BE2C (cell line): ENCODE results near the gene MED28.
"Not testable (repeated sequence)": the region's sequence is repeated elsewhere in the genome, so short reads cannot be mapped to it uniquely, and the experiment has no call there.

Experiments used
- DNase-seq: peaks from one replicate; pipeline ENCODE4 v3.0.0-alpha.2; 2020
- H3K27me3 ChIP-seq: fragments of 250-450 bp; sonication (Bioruptor Pico); 2 replicates; pipeline ENCODE4 v1.5.1; 2020; ENCODE audit warnings: mild to moderate bottlenecking
- H3K36me3 ChIP-seq: fragments of 250-450 bp; sonication (Bioruptor Pico); 2 replicates; pipeline ENCODE4 v1.5.1; 2020; ENCODE audit warnings: mild to moderate bottlenecking
- H3K4me1 ChIP-seq: fragments of 250-450 bp; sonication (Bioruptor Pico); 2 replicates; pipeline ENCODE4 v1.5.1; 2020
- H3K4me3 ChIP-seq: 2 replicates; pipeline ENCODE4 v1.5.1; 2011; ENCODE audit warnings: low read depth, low read length
- H3K9me3 ChIP-seq: fragments of 250-450 bp; sonication (Bioruptor Pico); 2 replicates; pipeline ENCODE4 v1.5.1; 2020
- TF ChIP-seq, protein P1 (sequence below): IDR thresholded peaks from 2 replicates; pipeline ENCODE4 v1.5.1; 2012; ENCODE audit warnings: mild to moderate bottlenecking, low read depth, low read length

The MED28 gene

DNA sequence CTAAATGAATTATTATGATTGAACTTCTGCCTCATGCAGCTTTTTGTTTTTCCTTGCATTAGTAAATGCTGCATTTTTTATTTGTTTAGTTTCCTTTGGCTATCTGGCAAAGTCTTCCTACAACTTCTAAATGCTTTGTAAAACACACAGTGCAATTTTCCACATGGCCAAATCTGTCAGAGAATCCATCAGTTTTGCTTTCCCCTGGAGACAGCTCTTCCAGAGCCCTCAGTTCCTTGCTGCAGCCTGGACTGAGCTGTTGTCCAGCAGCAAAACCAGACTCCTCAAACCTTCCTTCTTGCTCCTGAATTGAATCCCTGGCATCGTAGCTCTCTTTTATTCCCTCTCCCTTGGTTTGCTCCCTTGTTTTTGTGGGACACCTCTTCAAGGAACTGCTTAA, 42.6 kb downstream of the MED28 start:
- Histone ChIP-seq H3K9me3 (no peaks in the 10 kb centered on the region), H3K4me3 (no peak overlapping the region), H3K27me3 (no peaks in the 10 kb centered on the region), H3K4me1 (no peaks in the 10 kb centered on the region), H3K36me3 (no peaks in the 10 kb centered on the region)
- TF ChIP-seq, protein P1, sequence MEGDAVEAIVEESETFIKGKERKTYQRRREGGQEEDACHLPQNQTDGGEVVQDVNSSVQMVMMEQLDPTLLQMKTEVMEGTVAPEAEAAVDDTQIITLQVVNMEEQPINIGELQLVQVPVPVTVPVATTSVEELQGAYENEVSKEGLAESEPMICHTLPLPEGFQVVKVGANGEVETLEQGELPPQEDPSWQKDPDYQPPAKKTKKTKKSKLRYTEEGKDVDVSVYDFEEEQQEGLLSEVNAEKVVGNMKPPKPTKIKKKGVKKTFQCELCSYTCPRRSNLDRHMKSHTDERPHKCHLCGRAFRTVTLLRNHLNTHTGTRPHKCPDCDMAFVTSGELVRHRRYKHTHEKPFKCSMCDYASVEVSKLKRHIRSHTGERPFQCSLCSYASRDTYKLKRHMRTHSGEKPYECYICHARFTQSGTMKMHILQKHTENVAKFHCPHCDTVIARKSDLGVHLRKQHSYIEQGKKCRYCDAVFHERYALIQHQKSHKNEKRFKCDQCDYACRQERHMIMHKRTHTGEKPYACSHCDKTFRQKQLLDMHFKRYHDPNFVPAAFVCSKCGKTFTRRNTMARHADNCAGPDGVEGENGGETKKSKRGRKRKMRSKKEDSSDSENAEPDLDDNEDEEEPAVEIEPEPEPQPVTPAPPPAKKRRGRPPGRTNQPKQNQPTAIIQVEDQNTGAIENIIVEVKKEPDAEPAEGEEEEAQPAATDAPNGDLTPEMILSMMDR, result no peak
- no peak for DNase-seq

DNA sequence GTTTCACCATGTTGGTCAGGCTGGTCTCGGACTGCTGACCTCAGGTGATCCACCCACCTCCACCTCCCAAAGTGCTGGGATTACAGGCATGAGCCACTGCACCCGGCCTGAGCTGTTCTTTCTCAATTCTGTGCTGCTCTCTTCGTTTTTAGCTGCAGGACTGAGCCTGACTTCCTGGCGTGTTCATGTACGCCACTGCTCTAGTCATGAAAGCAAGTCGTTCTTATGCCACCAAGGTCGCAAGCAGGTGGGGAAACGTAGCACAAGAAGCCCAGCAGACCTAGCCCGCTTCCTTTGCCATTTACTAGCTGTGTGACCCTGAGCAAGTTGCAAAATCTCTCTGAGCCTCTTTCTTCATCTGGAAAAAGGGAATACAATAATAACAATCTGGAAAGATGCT, 43.4 kb downstream of the MED28 start:
- TF ChIP-seq, protein P1, result no peak

DNA sequence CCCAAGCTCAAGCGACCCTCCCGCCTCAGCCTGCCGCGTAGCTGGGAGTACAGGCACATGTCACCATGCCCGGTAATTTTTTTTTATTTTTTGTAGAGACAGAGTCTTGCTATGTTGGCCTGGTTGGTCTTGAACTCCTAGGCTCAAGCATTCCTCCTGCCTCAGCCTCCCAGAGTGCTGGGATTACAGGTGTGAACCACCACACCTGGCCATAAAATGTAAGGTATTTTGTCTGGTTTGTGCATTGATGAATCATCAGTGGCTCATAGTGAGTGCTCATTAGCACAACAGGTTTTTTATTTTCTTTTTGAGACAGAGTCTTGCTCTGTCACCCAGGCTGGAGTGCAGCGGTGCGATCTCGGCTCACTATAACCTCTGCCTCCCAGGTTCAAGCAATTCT, 44.8 kb downstream of the MED28 start:
- not testable (repeated sequence) for H3K4me1 ChIP-seq, H3K9me3 ChIP-seq, DNase-seq, H3K4me3 ChIP-seq, H3K27me3 ChIP-seq, H3K36me3 ChIP-seq

More for the DNA sequence above, 43.4 kb downstream of the MED28 start:
- H3K9me3 ChIP-seq, result no peaks in the 10 kb centered on the region
- H3K4me3 ChIP-seq, result no peak overlapping the region
- H3K36me3 ChIP-seq, result no peaks in the 10 kb centered on the region
- H3K4me1 ChIP-seq, result no peaks in the 10 kb centered on the region
- H3K27me3 ChIP-seq, result no peaks in the 10 kb centered on the region
- no peak for DNase-seq

DNA sequence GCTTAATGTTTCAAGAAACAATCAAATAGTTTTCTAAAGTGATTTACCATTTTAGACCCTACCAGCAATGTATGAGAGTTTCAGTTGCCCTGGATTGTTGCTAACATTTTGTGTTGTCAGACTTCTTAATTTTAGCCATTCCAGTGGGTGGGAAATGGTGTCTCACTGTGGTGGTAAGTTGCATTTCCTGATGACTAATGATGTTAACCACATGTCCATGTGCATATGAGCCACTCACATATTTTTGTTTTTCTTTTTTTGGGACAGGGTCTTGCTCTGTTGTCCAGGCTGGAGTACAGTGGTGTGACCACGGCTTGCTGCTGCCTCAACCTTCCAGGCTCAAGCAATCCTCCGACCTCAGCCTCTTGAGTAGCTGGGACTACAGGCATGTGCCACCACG, 48.3 kb downstream of the MED28 start:
- Histone ChIP-seq H3K4me3 (no peak overlapping the region), H3K4me1 (peaks cover 5% of the 10 kb centered on the region; the same call in 1 of the 2 replicates), H3K36me3 (no peaks in the 10 kb centered on the region), H3K9me3 (no peaks in the 10 kb centered on the region), H3K27me3 (no peaks in the 10 kb centered on the region)
- TF ChIP-seq, protein P1, result no peak
- no peak for DNase-seq

DNA sequence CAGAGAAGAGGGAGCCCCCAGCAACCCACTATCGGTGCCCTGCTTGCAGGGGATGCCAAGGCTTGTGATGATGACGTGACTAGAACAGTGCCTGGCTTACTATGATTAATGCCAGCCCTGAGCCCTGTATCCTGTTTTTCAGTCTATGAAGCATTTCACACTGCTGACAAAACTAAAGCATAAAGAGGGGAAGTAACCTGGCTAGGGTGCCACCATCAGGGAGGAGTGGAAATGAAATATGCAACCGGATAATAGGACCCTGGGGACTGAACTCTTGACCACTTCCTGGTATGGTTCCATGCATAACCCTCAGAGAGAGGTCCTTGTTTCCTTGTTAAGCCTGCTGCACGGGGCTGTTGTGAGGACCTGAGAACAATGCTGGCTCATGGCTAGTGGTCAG, 50.3 kb downstream of the MED28 start:
- Histone ChIP-seq H3K4me1 (peaks cover 9% of the 10 kb centered on the region; the same call in 1 of the 2 replicates), H3K36me3 (no peaks in the 10 kb centered on the region), H3K4me3 (no peak overlapping the region), H3K27me3 (no peaks in the 10 kb centered on the region), H3K9me3 (no peaks in the 10 kb centered on the region)
- DNase-seq, result no peak
- TF ChIP-seq, protein P1, result no peak

DNA sequence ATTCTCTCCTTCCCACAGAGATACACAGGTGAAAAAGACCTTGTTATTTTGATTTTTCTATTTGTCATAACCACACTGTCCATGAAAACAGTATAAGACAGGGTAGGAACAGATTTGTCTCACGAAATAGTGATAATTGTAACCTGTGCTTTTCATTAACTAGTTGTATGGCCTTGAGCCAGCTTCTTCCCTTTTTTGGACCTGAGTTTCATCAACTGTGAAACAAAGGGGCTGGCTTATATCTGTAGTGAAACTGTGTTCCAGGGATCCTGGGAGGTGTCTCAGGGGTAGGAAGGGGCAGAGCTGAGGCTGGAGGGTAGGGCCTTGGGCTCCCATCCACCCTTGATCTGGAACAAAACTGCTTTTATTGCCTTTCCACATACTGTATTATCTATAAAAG, 50.9 kb downstream of the MED28 start:
- Histone ChIP-seq H3K4me3 (no peak overlapping the region), H3K9me3 (no peaks in the 10 kb centered on the region), H3K36me3 (no peaks in the 10 kb centered on the region), H3K27me3 (no peaks in the 10 kb centered on the region), H3K4me1 (peaks cover 11% of the 10 kb centered on the region; the same call in 1 of the 2 replicates)
- no peak for DNase-seq
- TF ChIP-seq, protein P1, result no peak

DNA sequence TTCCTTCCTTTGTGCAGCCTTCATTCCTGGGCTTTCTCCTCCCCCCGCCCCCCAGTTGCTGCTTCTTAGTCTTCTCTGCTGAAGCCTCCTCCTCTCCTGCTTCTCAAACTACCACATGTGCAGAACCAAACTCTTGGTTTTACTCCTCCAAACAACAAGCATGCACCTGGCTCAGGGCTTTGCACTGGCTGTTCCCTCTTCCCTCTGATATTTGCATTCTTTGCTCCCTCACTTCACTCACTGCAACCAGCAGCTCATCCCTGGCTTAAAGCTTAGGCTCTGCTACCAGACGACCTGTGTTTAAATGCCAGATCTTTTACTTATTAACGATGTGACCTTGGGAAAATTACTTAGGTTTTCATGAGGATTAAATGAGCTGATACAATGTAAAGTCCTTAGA, 51.4 kb downstream of the MED28 start:
- H3K4me3 ChIP-seq, result no peak overlapping the region
- TF ChIP-seq, protein P1, result no peak
- DNase-seq, result no peak
- H3K36me3 ChIP-seq, result no peaks in the 10 kb centered on the region
- H3K9me3 ChIP-seq, result no peaks in the 10 kb centered on the region
- no peaks in the 10 kb centered on the region for H3K27me3 ChIP-seq
- H3K4me1 ChIP-seq, result peaks cover 15% of the 10 kb centered on the region
